HCEC 1CT (cell line): ENCODE measurements around the gene KRT72.

Experiments used
- DNase-seq: peaks from one replicate; pipeline ENCODE4 v3.0.0-alpha.2; 2017

The KRT72 gene

GRCh38 chr12:52629281-52630007 is 28.2 kb upstream of the KRT72 start:
- DNase-seq = no peak

GRCh38 chr12:52628841-52629240 is 27.6 kb upstream of the KRT72 start:
- DNase-seq = no peak

GRCh38 chr12:52628111-52628507 is 26.8 kb upstream of the KRT72 start:
- DNase-seq = no peak

GRCh38 chr12:52627395-52628110 is 26.3 kb upstream of the KRT72 start:
- DNase-seq = no peak

- no peak for DNase-seq
Observed at GRCh38 chr12:52622349-52622748, 21.1 kb upstream of the KRT72 start.

- no peak for DNase-seq
Observed at GRCh38 chr12:52618866-52619265, 17.6 kb upstream of the KRT72 start.

- DNase-seq = no peak
Observed at GRCh38 chr12:52618216-52618615, 17.0 kb upstream of the KRT72 start, which contains the start of gene KRT73. Gene KRT73 (minus strand): TSS chr12:52618559. CDS start chr12:52618524, 35 bp downstream.

GRCh38 chr12:52617403-52617785 is 16.1 kb upstream of the KRT72 start:
- DNase-seq = no peak

GRCh38 chr12:52616680-52617402 is 15.6 kb upstream of the KRT72 start:
- no peak for DNase-seq

- DNase-seq = no peak
Observed at GRCh38 chr12:52615912-52616311, 14.6 kb upstream of the KRT72 start.

- no peak for DNase-seq
Observed at GRCh38 chr12:52615208-52615868, 14.1 kb upstream of the KRT72 start.

- no peak for DNase-seq
Observed at GRCh38 chr12:52614381-52615207, 13.3 kb upstream of the KRT72 start.

GRCh38 chr12:52613384-52614030 is 12.2 kb upstream of the KRT72 start:
- DNase-seq = no peak

GRCh38 chr12:52612431-52613383 is 11.4 kb upstream of the KRT72 start:
- DNase-seq = no peak

GRCh38 chr12:52611080-52611468 is 9.8 kb upstream of the KRT72 start:
- DNase-seq = no peak

- DNase-seq = no peak
Observed at GRCh38 chr12:52608826-52609630, 7.8 kb upstream of the KRT72 start.

GRCh38 chr12:52608161-52608560 is 6.9 kb upstream of the KRT72 start:
- no peak for DNase-seq

- DNase-seq = no peak
Observed at GRCh38 chr12:52607314-52607713, 6.1 kb upstream of the KRT72 start.

- no peak for DNase-seq
Observed at GRCh38 chr12:52606581-52607218, 5.4 kb upstream of the KRT72 start.
